GM12878 (cell line): Measurements from ENCODE around the gene RNPS1. TPM values are rescaled to one million over a fixed set of nuclear protein-coding genes. Genes with fewer than 3 reads are reported as not detected.

ENCODE experiments used
- ASH2L ChIP-seq: fragments of 300-600, 200-600 bp; sonication (generic); IDR thresholded peaks from 2 replicates; pipeline ENCODE4 v1.6.1; 2017; ENCODE audit warnings: low read depth, mild to moderate bottlenecking, borderline replicate concordance
- ATF7 ChIP-seq: fragments of 450-650 bp; IDR thresholded peaks from 2 replicates; pipeline ENCODE4 v1.6.1; 2016; ENCODE audit warnings: low read depth, mild to moderate bottlenecking
- BCL11A ChIP-seq: IDR thresholded peaks from 2 replicates; pipeline ENCODE4 v1.6.1; 2011; ENCODE audit warnings: low read depth, low read length
- EGR1 ChIP-seq, 2 experiments: IDR thresholded peaks; 1 replicate in 1 of 2; 2 replicates in 1 of 2; pipeline ENCODE4 v1.6.1; 2011 to 2012; ENCODE audit warnings: low read depth in 2 of 2, low read length in 2 of 2, borderline replicate concordance in 1 of 2, mild to moderate bottlenecking in 1 of 2, moderate library complexity in 1 of 2
- GABPA ChIP-seq: IDR thresholded peaks from 2 replicates; pipeline ENCODE4 v1.6.1; 2014; ENCODE audit warnings: antibody characterized with exemption, low read depth, mild to moderate bottlenecking, inconsistent platforms
- HDAC2 ChIP-seq: fragments of 200-600 bp; sonication (generic); IDR thresholded peaks from 2 replicates; pipeline ENCODE4 v1.6.1; 2017
- IKZF1 ChIP-seq: fragments of 450-650 bp; conservative IDR thresholded peaks from 2 replicates; pipeline ENCODE4 v1.6.1; 2017; ENCODE audit warnings: antibody characterized with exemption, mild to moderate bottlenecking
- IRF4 ChIP-seq: IDR thresholded peaks from 2 replicates; pipeline ENCODE4 v1.6.1; 2011; ENCODE audit warnings: low read depth, low read length
- NBN ChIP-seq: fragments of 450-650 bp; IDR thresholded peaks from 2 replicates; pipeline ENCODE4 v1.6.1; 2016
- NR2F1 ChIP-seq: fragments of 450-650 bp; conservative IDR thresholded peaks from 2 replicates; pipeline ENCODE4 v1.6.1; 2017; ENCODE audit warnings: mild to moderate bottlenecking
- RAD51 ChIP-seq: fragments of 450-650 bp; IDR thresholded peaks from 2 replicates; pipeline ENCODE4 v1.6.1; 2016; ENCODE audit warnings: moderate library complexity, mild to moderate bottlenecking, inconsistent platforms
- RBBP5 ChIP-seq: fragments of 200-600 bp; sonication (generic); conservative IDR thresholded peaks from 2 replicates; pipeline ENCODE4 v1.6.1; 2016
- RUNX3 ChIP-seq: IDR thresholded peaks from 2 replicates; pipeline ENCODE4 v1.6.1; 2012; ENCODE audit warnings: low read length, inconsistent platforms
- SPI1 ChIP-seq: IDR thresholded peaks from 2 replicates; pipeline ENCODE4 v1.6.1; 2011; ENCODE audit warnings: low read depth, mild to moderate bottlenecking, low read length, moderate library complexity, borderline replicate concordance; ENCODE audit not compliant: insufficient read depth
- STAT1 ChIP-seq: fragments of 450-650 bp; conservative IDR thresholded peaks from 2 replicates; pipeline ENCODE4 v1.6.1; 2014; ENCODE audit warnings: antibody characterized with exemption, mild to moderate bottlenecking
- TBL1XR1 ChIP-seq: IDR thresholded peaks from 2 replicates; pipeline ENCODE4 v1.6.1; 2012; ENCODE audit warnings: low read depth, low read length, improper control_type of control experiment
- ZNF207 ChIP-seq: fragments of 450-650 bp; IDR thresholded peaks from 2 replicates; pipeline ENCODE4 v1.6.1; 2014; ENCODE audit warnings: antibody characterized with exemption, mild to moderate bottlenecking, borderline replicate concordance
- ZNF687 ChIP-seq: fragments of 450-650 bp; IDR thresholded peaks from 2 replicates; pipeline ENCODE4 v1.6.1; 2017; ENCODE audit warnings: mild to moderate bottlenecking, moderate library complexity
- polyA plus RNA-seq, 11 experiments: library from polyadenylated mRNA; depleted of rRNA in 4 of 11; unstranded in 6 of 11; stranded (reverse) in 5 of 11; fragments of >200 nt; fragmentation: Nextera tagmentation in 4 of 11; fragmentation: Illumina TruSeq in 1 of 11; extraction: Ambion mirVana in 4 of 11; extraction: Trizol in 1 of 11; gene quantifications; 1 replicate in 1 of 11; 2 replicates in 10 of 11; pipeline versions ENCODE4 v1.2.1 to v1.2.3, GENCODE V29; 2011 to 2016; ENCODE audit warnings: inconsistent platforms in 2 of 11, missing spikeins in 2 of 11, low read depth in 1 of 11
- total RNA-seq, 4 experiments: library from RNA; depleted of rRNA in 3 of 4; stranded (reverse); fragments of >200 nt in 3 of 4; fragmentation: Illumina TruSeq in 1 of 4; extraction: Trizol in 1 of 4; gene quantifications; 2 replicates each; pipeline versions ENCODE4 v1.2.1 to v1.2.3, GENCODE V29; 2013 to 2021
- TF ChIP-seq, protein P1 (sequence below): fragments of 450-650 bp; IDR thresholded peaks from 2 replicates; pipeline ENCODE4 v1.6.1; 2016; ENCODE audit warnings: mild to moderate bottlenecking
- TF ChIP-seq, protein P2 (sequence below): fragments of 450-650 bp; IDR thresholded peaks from 2 replicates; pipeline ENCODE4 v1.6.1; 2017; ENCODE audit warnings: mild to moderate bottlenecking, moderate library complexity
- TF ChIP-seq, protein P3 (sequence below): IDR thresholded peaks from 2 replicates; pipeline ENCODE4 v1.6.1; 2012; ENCODE audit warnings: low read depth, low read length, improper control_type of control experiment

The RNPS1 gene
- total and polyA plus RNA-seq, 10 of the 15 experiments (the other 5 are each of a cell fraction or from before 2014, with no cell fraction given): 38.2 to 359 (median 188) TPM

DNA sequence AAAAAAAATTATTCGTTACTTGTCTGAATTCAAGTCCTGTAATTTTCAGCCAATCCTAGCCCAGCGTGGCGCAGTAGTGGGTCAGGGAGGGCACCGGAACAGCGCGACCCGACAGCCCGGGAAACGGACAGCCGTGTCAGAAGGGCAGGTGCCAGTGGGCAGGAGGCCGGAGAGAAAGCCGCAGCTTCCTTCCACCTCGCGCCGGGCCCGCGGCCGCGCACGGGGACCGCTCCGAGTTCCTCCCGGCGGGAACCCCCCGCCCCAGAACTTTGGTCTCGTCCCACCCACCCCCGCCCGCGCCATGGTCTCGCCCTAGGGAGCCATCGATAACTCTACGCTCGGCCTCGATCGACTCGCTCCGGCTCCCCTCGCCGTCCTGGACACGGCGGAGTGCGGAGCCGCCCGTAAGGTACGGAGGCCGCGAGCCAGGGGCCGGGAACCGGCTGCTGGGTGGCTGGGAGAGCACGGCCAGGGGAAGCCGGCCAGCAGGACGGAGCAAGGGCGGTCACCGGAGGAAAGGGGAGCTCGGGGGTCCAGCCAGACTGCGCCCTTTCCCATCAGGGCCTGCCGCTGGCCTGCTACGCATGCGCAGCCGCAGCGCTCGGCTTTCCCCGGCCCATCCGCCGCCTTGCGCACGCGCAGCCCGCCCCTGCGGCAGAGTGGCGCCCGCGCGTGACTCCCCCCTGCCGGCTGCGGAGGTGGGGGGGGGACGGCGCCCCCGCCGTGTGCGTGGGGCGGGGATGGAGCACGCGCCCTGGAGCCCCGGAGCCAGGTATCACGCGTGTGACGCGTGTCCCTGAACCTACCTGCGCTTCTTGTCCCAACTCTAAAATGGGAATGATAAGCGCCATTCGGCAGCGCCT, 62.6 kb downstream of the RNPS1 start, which contains the start of gene MLST8 (continued):
- TF ChIP-seq RBBP5 (no peak), IRF4 (no peak), STAT1 (0 out of 2 replicates have a peak, but pooled peaks have one; percentile 23), ZNF687 (peak; percentile 72; the same call in 1 of the 2 replicates), HDAC2 (no peak), RAD51 (peak; percentile 41; the same call in 1 of the 2 replicates), SPI1 (0 out of 2 replicates have a peak, but pooled peaks have one; percentile 19), RUNX3 (peak; percentile 57), NR2F1 (peak; percentile 93), ATF7 (peak; percentile 95), NBN (peak; percentile 34; the same call in 1 of the 2 replicates), IKZF1 (peak; percentile 100), TBL1XR1 (0 out of 2 replicates have a peak, but pooled peaks have one; percentile 67), GABPA (no peak), ZNF207 (peak; percentile 96; the same call in 1 of the 2 replicates), BCL11A (no peak), EGR1 (IDR thresholded peaks at IDR 0.05; ENCODE audit: borderline replicate concordance in 1 of 2, low read depth in 2 of 2, low read length in 2 of 2) (peak in 1 of 2 experiments; percentile 93; a peak in 2 of 3 replicates), ASH2L (peak; percentile 58; the same call in 1 of the 2 replicates)
- TF ChIP-seq, protein P1, sequence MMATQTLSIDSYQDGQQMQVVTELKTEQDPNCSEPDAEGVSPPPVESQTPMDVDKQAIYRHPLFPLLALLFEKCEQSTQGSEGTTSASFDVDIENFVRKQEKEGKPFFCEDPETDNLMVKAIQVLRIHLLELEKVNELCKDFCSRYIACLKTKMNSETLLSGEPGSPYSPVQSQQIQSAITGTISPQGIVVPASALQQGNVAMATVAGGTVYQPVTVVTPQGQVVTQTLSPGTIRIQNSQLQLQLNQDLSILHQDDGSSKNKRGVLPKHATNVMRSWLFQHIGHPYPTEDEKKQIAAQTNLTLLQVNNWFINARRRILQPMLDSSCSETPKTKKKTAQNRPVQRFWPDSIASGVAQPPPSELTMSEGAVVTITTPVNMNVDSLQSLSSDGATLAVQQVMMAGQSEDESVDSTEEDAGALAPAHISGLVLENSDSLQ: no peak
- TF ChIP-seq, protein P2, sequence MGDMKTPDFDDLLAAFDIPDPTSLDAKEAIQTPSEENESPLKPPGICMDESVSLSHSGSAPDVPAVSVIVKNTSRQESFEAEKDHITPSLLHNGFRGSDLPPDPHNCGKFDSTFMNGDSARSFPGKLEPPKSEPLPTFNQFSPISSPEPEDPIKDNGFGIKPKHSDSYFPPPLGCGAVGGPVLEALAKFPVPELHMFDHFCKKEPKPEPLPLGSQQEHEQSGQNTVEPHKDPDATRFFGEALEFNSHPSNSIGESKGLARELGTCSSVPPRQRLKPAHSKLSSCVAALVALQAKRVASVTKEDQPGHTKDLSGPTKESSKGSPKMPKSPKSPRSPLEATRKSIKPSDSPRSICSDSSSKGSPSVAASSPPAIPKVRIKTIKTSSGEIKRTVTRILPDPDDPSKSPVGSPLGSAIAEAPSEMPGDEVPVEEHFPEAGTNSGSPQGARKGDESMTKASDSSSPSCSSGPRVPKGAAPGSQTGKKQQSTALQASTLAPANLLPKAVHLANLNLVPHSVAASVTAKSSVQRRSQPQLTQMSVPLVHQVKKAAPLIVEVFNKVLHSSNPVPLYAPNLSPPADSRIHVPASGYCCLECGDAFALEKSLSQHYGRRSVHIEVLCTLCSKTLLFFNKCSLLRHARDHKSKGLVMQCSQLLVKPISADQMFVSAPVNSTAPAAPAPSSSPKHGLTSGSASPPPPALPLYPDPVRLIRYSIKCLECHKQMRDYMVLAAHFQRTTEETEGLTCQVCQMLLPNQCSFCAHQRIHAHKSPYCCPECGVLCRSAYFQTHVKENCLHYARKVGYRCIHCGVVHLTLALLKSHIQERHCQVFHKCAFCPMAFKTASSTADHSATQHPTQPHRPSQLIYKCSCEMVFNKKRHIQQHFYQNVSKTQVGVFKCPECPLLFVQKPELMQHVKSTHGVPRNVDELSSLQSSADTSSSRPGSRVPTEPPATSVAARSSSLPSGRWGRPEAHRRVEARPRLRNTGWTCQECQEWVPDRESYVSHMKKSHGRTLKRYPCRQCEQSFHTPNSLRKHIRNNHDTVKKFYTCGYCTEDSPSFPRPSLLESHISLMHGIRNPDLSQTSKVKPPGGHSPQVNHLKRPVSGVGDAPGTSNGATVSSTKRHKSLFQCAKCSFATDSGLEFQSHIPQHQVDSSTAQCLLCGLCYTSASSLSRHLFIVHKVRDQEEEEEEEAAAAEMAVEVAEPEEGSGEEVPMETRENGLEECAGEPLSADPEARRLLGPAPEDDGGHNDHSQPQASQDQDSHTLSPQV: no peak
- TF ChIP-seq, protein P3, sequence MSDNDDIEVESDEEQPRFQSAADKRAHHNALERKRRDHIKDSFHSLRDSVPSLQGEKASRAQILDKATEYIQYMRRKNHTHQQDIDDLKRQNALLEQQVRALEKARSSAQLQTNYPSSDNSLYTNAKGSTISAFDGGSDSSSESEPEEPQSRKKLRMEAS: peak; percentile 80
